Panc1 (cell line): ENCODE results near the gene TBX18. TPM values are rescaled to one million over a fixed set of nuclear protein-coding genes. Genes with fewer than 3 reads are reported as not detected.
A peak's percentile ranks its signal among the peaks of the same experiment; 100 is the strongest.

ENCODE experiments used
- ATAC-seq: fragments of 200-7000 bp; cut with Tn5 transposase; 2 replicates; pipeline ENCODE4 v1.9.1; 2020; ENCODE audit warnings: mild to moderate bottlenecking, moderate library complexity
- BruUV-seq: library from RNA; stranded (reverse); fragments of 400-500 nt; replicated peaks from 2 replicates; lab custom pipeline; 2021; lab: Mats Ljungman, UMichigan
- CTCF ChIA-PET: fragments of 300-600 bp; sonication (Branson Sonifier 250); formaldehyde crosslinking; loops from one replicate; lab custom pipeline; 2022; ENCODE audit warnings: antibody characterized with exemption; lab: Charles Lee
- POLR2A ChIA-PET: fragments of 300-600 bp; sonication (Branson Sonifier 250); formaldehyde crosslinking; loops from one replicate; lab custom pipeline; 2022; ENCODE audit warnings: antibody characterized with exemption; lab: Charles Lee
- DNase-seq: peaks from one replicate; pipeline ENCODE4 v3.0.0-alpha.2; 2010; ENCODE audit warnings: low read depth, low spot score
- H3K27ac ChIP-seq: 2 replicates; pipeline ENCODE4 v1.5.1; 2011; ENCODE audit warnings: mild to moderate bottlenecking, low read length, inconsistent platforms
- H3K27me3 ChIP-seq: fragments of 200-500 bp; sonication (Bioruptor generic); 2 replicates; pipeline ENCODE4 v1.6.0; 2014; ENCODE audit warnings: low read length, inconsistent platforms; ENCODE audit not compliant: control insufficient read depth, insufficient read depth
- H3K36me3 ChIP-seq: fragments of 200-500 bp; sonication (Bioruptor generic); 2 replicates; pipeline ENCODE4 v1.5.1; 2014; ENCODE audit warnings: inconsistent platforms, mild to moderate bottlenecking, low read length, moderate library complexity; ENCODE audit not compliant: control insufficient read depth, insufficient read depth
- H3K4me1 ChIP-seq: 2 replicates; pipeline ENCODE4 v1.5.1; 2011; ENCODE audit warnings: inconsistent platforms, mild to moderate bottlenecking, low read length, moderate library complexity; ENCODE audit not compliant: control insufficient read depth, insufficient read depth
- H3K4me3 ChIP-seq, 2 experiments: 2 replicates each; pipeline ENCODE4 v1.5.1; 2011 to 2012; ENCODE audit warnings: low read depth in 2 of 2, low read length in 2 of 2, mild to moderate bottlenecking in 2 of 2, inconsistent platforms in 1 of 2, moderate library complexity in 1 of 2
- H3K9me3 ChIP-seq: fragments of 200-500 bp; sonication (Bioruptor generic); 2 replicates; pipeline ENCODE4 v1.5.1; 2014; ENCODE audit warnings: low read depth, mild to moderate bottlenecking, inconsistent platforms, low read length, moderate library complexity; ENCODE audit not compliant: control insufficient read depth, insufficient read depth
- POLR2AphosphoS5 ChIP-seq: IDR thresholded peaks from 2 replicates; pipeline ENCODE4 v1.6.1; 2012; ENCODE audit warnings: mild to moderate bottlenecking, low read depth, low read length, moderate library complexity
- SIN3A ChIP-seq: IDR thresholded peaks from 2 replicates; pipeline ENCODE4 v1.6.1; 2012; ENCODE audit warnings: low read depth, mild to moderate bottlenecking, low read length, moderate library complexity, borderline replicate concordance; ENCODE audit not compliant: insufficient read depth
- TCF7L2 ChIP-seq: IDR thresholded peaks from 2 replicates; pipeline ENCODE4 v1.6.1; 2011; ENCODE audit warnings: mild to moderate bottlenecking, low read depth, low read length, inconsistent platforms
- in situ Hi-C: cut with HindIII; loops from 2 replicates; pipeline ENCODE4 v1.10.0; 2016; ENCODE audit warnings: low sequenced_read_pairs, low pct_unique_long_range_greater_than_20kb
- intact Hi-C: fragments of 100-400 bp; cut with micrococcal nuclease; formaldehyde crosslinking; loops from one replicate; pipeline ENCODE4 v1.10.0; 2022; ENCODE audit not compliant: unreplicated experiment
- total RNA-seq: library from RNA; stranded (reverse); gene quantifications from one replicate; pipeline ENCODE4 v1.2.1, GENCODE V29; 2021; ENCODE audit not compliant: unreplicated experiment
- TF ChIP-seq, protein P1 (sequence below), 2 experiments: IDR thresholded peaks; 2 replicates each; pipeline ENCODE4 v1.6.1; 2011 to 2012; ENCODE audit warnings: low read depth in 2 of 2, control low read depth in 1 of 2, low read length in 1 of 2, mild to moderate bottlenecking in 1 of 2, moderate library complexity in 1 of 2; ENCODE audit not compliant: insufficient read depth in 1 of 2
- TF ChIP-seq, protein P2 (sequence below): fragments of 450-650 bp; IDR thresholded peaks from 2 replicates; pipeline ENCODE4 v1.5.1; 2017; ENCODE audit warnings: mild to moderate bottlenecking

TBX18 gene
- total RNA-seq, 1 experiment from 2014 or later: 10.1 TPM

- H3K27ac ChIP-seq: no peak overlapping the region
- H3K27me3 ChIP-seq: peaks cover 37% of the 10 kb centered on the region
- H3K4me1 ChIP-seq: no peaks in the 10 kb centered on the region
- POLR2A ChIA-PET: interaction anchor here (0.6 kb wide), 1 partner anchor 254 kb away, joined by 4 read pairs; no protein-coding TSS in a partner anchor
- H3K4me3 ChIP-seq: peak overlapping the region; percentile 41 to 60; a peak in 2 of 4 replicates
- CTCF ChIA-PET: no interaction called here
- DNase-seq (no peak), ATAC-seq (no peak; the same call in 1 of the 2 replicates)
- no TSS peak for BruUV-seq
- in situ Hi-C loops: no loop called here
- no peaks in the 10 kb centered on the region for H3K9me3 ChIP-seq
- no peaks in the 10 kb centered on the region for H3K36me3 ChIP-seq
- TF ChIP-seq, protein P1, sequence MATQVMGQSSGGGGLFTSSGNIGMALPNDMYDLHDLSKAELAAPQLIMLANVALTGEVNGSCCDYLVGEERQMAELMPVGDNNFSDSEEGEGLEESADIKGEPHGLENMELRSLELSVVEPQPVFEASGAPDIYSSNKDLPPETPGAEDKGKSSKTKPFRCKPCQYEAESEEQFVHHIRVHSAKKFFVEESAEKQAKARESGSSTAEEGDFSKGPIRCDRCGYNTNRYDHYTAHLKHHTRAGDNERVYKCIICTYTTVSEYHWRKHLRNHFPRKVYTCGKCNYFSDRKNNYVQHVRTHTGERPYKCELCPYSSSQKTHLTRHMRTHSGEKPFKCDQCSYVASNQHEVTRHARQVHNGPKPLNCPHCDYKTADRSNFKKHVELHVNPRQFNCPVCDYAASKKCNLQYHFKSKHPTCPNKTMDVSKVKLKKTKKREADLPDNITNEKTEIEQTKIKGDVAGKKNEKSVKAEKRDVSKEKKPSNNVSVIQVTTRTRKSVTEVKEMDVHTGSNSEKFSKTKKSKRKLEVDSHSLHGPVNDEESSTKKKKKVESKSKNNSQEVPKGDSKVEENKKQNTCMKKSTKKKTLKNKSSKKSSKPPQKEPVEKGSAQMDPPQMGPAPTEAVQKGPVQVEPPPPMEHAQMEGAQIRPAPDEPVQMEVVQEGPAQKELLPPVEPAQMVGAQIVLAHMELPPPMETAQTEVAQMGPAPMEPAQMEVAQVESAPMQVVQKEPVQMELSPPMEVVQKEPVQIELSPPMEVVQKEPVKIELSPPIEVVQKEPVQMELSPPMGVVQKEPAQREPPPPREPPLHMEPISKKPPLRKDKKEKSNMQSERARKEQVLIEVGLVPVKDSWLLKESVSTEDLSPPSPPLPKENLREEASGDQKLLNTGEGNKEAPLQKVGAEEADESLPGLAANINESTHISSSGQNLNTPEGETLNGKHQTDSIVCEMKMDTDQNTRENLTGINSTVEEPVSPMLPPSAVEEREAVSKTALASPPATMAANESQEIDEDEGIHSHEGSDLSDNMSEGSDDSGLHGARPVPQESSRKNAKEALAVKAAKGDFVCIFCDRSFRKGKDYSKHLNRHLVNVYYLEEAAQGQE (IDR thresholded peaks at IDR 0.05; ENCODE audit: insufficient read depth in 1 of 2, low read depth in 2 of 2, low read length in 1 of 2): no peak
- TF ChIP-seq TCF7L2: no peak
- TF ChIP-seq POLR2AphosphoS5: no peak
- no peak for TF ChIP-seq SIN3A
- TF ChIP-seq, protein P2, sequence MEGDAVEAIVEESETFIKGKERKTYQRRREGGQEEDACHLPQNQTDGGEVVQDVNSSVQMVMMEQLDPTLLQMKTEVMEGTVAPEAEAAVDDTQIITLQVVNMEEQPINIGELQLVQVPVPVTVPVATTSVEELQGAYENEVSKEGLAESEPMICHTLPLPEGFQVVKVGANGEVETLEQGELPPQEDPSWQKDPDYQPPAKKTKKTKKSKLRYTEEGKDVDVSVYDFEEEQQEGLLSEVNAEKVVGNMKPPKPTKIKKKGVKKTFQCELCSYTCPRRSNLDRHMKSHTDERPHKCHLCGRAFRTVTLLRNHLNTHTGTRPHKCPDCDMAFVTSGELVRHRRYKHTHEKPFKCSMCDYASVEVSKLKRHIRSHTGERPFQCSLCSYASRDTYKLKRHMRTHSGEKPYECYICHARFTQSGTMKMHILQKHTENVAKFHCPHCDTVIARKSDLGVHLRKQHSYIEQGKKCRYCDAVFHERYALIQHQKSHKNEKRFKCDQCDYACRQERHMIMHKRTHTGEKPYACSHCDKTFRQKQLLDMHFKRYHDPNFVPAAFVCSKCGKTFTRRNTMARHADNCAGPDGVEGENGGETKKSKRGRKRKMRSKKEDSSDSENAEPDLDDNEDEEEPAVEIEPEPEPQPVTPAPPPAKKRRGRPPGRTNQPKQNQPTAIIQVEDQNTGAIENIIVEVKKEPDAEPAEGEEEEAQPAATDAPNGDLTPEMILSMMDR: peak; percentile 67
- intact Hi-C loops: loop anchor here (5.0 to 10.0 kb wide), 2 partner anchors 353 to 550 kb away; no protein-coding TSS in a partner anchor
These were observed 10.5 kb upstream of the TBX18 start for GRCh38 chr6:84774985-84775284.

- Histone ChIP-seq H3K27ac (no peak overlapping the region), H3K4me3 (peak overlapping the region; percentile 41 to 60), H3K9me3 (no peaks in the 10 kb centered on the region), H3K4me1 (no peaks in the 10 kb centered on the region; the same call in 1 of the 2 replicates), H3K27me3 (peaks cover 41% of the 10 kb centered on the region), H3K36me3 (no peaks in the 10 kb centered on the region)
- no TSS peak for BruUV-seq
- in situ Hi-C loops: no loop called here
- ATAC-seq: peak; percentile 94
- intact Hi-C loops: loop anchor here (5.0 to 10.0 kb wide), 2 partner anchors 352 to 550 kb away; no protein-coding TSS in a partner anchor
- POLR2A ChIA-PET: interaction anchor here (0.6 kb wide), 1 partner anchor 255 kb away, joined by 4 read pairs; no protein-coding TSS in a partner anchor
- no peak for DNase-seq
- TF ChIP-seq TCF7L2: no peak
- TF ChIP-seq, protein P2: peak; percentile 91
- CTCF ChIA-PET: no interaction called here
These were observed 10.0 kb upstream of the TBX18 start for GRCh38 chr6:84774157-84774984.
